ENCODE results near the gene AXDND1. TPM values are rescaled to one million over a fixed set of nuclear protein-coding genes. Genes with fewer than 3 reads are reported as not detected.

Gene AXDND1
- total and polyA plus RNA-seq, 9 of the 15 experiments (the other 6 are each of a cell fraction or from before 2014, with no cell fraction given), result 0.03 to 0.13 (median 0.06) TPM; not detected in 5

DNA sequence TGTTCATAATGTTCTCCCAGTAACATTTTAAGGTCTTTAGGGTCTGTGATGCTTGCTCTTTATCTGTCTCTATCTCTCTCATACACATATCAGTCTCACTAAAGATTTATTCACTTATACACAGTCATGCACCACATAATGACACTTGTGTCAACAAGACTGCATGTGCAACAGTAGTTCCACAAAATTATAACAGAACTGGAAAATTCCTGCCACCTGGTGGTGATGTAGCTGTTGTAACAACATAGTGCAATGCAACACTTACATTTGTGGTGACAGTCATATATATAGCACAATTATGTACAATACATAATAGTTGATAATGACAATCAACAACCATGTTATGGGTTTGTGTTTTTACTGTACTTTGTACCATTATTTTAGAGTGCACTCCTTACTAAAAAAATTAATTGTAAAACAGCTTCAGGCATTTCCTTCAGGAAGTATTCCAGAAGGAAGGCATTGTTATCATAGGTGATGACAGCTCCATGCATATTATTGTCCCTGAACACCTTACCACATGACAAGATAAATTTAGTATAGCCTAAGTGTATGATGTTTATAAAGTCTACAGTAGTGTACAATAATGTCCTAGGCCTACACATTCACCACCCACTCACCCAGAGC is 234.0 kb downstream of the AXDND1 start (continued):
- TF ChIP-seq SMAD2 (IDR thresholded peaks at IDR 0.05; ENCODE audit: low read depth, low read length), result no peak
- no peak for TF ChIP-seq MEF2A (IDR thresholded peaks at IDR 0.05; ENCODE audit: control insufficient read depth, low read depth, low read length)
- peak; percentile 42 to 45; a peak in 2 of 4 replicates for TF ChIP-seq FOXK2 (conservative IDR thresholded peaks at IDR 0.05 in 1 of 2, IDR thresholded peaks at IDR 0.05 in 1 of 2; ENCODE audit: low read depth in 2 of 2)
- TF ChIP-seq, protein P1, sequence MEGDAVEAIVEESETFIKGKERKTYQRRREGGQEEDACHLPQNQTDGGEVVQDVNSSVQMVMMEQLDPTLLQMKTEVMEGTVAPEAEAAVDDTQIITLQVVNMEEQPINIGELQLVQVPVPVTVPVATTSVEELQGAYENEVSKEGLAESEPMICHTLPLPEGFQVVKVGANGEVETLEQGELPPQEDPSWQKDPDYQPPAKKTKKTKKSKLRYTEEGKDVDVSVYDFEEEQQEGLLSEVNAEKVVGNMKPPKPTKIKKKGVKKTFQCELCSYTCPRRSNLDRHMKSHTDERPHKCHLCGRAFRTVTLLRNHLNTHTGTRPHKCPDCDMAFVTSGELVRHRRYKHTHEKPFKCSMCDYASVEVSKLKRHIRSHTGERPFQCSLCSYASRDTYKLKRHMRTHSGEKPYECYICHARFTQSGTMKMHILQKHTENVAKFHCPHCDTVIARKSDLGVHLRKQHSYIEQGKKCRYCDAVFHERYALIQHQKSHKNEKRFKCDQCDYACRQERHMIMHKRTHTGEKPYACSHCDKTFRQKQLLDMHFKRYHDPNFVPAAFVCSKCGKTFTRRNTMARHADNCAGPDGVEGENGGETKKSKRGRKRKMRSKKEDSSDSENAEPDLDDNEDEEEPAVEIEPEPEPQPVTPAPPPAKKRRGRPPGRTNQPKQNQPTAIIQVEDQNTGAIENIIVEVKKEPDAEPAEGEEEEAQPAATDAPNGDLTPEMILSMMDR (IDR thresholded peaks at IDR 0.05 in 2 of 3, conservative IDR thresholded peaks at IDR 0.05 in 1 of 3; ENCODE audit: insufficient read depth in 2 of 3, low read depth in 1 of 3, low read length in 3 of 3), result peak; percentile 44 to 61 (median 53)
- TF ChIP-seq FOXK1 (CRISPR knock-in tag; IDR thresholded peaks at IDR 0.05; ENCODE audit: borderline replicate concordance), result no peak
- no peak for TF ChIP-seq ZNF143 (CRISPR knock-in tag; IDR thresholded peaks at IDR 0.05)
- TF ChIP-seq CEBPB (tag; IDR thresholded peaks at IDR 0.05), result 0 out of 2 replicates have a peak, but pooled peaks have one; percentile 36
- TF ChIP-seq CSDE1 (IDR thresholded peaks at IDR 0.05), result no peak
- TF ChIP-seq, protein P2, sequence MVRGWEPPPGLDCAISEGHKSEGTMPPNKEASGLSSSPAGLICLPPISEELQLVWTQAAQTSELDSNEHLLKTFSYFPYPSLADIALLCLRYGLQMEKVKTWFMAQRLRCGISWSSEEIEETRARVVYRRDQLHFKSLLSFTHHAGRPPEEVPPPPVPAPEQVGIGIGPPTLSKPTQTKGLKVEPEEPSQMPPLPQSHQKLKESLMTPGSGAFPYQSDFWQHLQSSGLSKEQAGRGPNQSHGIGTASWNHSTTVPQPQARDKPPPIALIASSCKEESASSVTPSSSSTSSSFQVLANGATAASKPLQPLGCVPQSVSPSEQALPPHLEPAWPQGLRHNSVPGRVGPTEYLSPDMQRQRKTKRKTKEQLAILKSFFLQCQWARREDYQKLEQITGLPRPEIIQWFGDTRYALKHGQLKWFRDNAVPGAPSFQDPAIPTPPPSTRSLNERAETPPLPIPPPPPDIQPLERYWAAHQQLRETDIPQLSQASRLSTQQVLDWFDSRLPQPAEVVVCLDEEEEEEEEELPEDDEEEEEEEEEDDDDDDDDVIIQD (CRISPR knock-in tag; IDR thresholded peaks at IDR 0.05), result no peak
- TF ChIP-seq SETDB1 (IDR thresholded peaks at IDR 0.05; ENCODE audit: low read length), result no peak
- TF ChIP-seq ZC3H8 (IDR thresholded peaks at IDR 0.05), result no peak
- TF ChIP-seq, protein P3, sequence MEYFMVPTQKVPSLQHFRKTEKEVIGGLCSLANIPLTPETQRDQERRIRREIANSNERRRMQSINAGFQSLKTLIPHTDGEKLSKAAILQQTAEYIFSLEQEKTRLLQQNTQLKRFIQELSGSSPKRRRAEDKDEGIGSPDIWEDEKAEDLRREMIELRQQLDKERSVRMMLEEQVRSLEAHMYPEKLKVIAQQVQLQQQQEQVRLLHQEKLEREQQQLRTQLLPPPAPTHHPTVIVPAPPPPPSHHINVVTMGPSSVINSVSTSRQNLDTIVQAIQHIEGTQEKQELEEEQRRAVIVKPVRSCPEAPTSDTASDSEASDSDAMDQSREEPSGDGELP (CRISPR knock-in tag; IDR thresholded peaks at IDR 0.05; ENCODE audit: borderline replicate concordance), result no peak
- peak; percentile 33; the same call in 1 of the 2 replicates for TF ChIP-seq TEAD4 (IDR thresholded peaks at IDR 0.05; ENCODE audit: low read length)
- TF ChIP-seq TEAD4 (CRISPR knock-in tag; IDR thresholded peaks at IDR 0.05; ENCODE audit: borderline replicate concordance), result no peak
- TF ChIP-seq, protein P4, sequence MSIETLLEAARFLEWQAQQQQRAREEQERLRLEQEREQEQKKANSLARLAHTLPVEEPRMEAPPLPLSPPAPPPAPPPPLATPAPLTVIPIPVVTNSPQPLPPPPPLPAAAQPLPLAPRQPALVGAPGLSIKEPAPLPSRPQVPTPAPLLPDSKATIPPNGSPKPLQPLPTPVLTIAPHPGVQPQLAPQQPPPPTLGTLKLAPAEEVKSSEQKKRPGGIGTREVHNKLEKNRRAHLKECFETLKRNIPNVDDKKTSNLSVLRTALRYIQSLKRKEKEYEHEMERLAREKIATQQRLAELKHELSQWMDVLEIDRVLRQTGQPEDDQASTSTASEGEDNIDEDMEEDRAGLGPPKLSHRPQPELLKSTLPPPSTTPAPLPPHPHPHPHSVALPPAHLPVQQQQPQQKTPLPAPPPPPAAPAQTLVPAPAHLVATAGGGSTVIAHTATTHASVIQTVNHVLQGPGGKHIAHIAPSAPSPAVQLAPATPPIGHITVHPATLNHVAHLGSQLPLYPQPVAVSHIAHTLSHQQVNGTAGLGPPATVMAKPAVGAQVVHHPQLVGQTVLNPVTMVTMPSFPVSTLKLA (conservative IDR thresholded peaks at IDR 0.05), result peak in 1 of 2 experiments; percentile 33; a peak in 1 of 4 replicates
- TF ChIP-seq MYBL2 (IDR thresholded peaks at IDR 0.05; ENCODE audit: low read depth), result no peak
- TF ChIP-seq MYBL2 (CRISPR knock-in tag; IDR thresholded peaks at IDR 0.05; ENCODE audit: borderline replicate concordance), result no peak
- no peak for TF ChIP-seq ZNF121 (CRISPR knock-in tag; conservative IDR thresholded peaks at IDR 0.05)

Data from K562 (cell line).